Kidney capillary endothelial cell (primary cell): ENCODE data around the gene FGF3.

ENCODE experiments used
- DNase-seq: peaks from one replicate; pipeline ENCODE4 v3.0.0-alpha.2; 2018; ENCODE audit warnings: low spot score

FGF3 gene

GRCh38 chr11:69844396-69844795 is 25.2 kb upstream of the FGF3 start:
- no peak for DNase-seq

GRCh38 chr11:69843529-69843921 is 24.3 kb upstream of the FGF3 start:
- DNase-seq, result no peak

- DNase-seq, result no peak
Observed at GRCh38 chr11:69842746-69843528, 23.7 kb upstream of the FGF3 start.

- no peak for DNase-seq
Observed at GRCh38 chr11:69841859-69842698, 22.9 kb upstream of the FGF3 start.

GRCh38 chr11:69841170-69841858 is 22.1 kb upstream of the FGF3 start:
- no peak for DNase-seq

- no peak for DNase-seq
Observed at GRCh38 chr11:69840371-69841169, 21.4 kb upstream of the FGF3 start.

GRCh38 chr11:69839516-69839915 is 20.3 kb upstream of the FGF3 start:
- DNase-seq, result no peak

GRCh38 chr11:69837791-69838190 is 18.6 kb upstream of the FGF3 start:
- no peak for DNase-seq

GRCh38 chr11:69836401-69836800 is 17.2 kb upstream of the FGF3 start:
- no peak for DNase-seq

GRCh38 chr11:69834811-69835800 is 15.9 kb upstream of the FGF3 start:
- no peak for DNase-seq

GRCh38 chr11:69834251-69834650 is 15.0 kb upstream of the FGF3 start:
- no peak for DNase-seq

- DNase-seq, result no peak
Observed at GRCh38 chr11:69832561-69833413, 13.6 kb upstream of the FGF3 start.

GRCh38 chr11:69831985-69832384 is 12.8 kb upstream of the FGF3 start:
- DNase-seq, result no peak

- DNase-seq, result no peak
Observed at GRCh38 chr11:69830086-69830485, 10.9 kb upstream of the FGF3 start.

GRCh38 chr11:69828971-69829344 is 9.7 kb upstream of the FGF3 start:
- no peak for DNase-seq

GRCh38 chr11:69828276-69828970 is 9.2 kb upstream of the FGF3 start:
- no peak for DNase-seq

GRCh38 chr11:69826773-69827172 is 7.6 kb upstream of the FGF3 start:
- DNase-seq, result no peak

GRCh38 chr11:69825941-69826340 is 6.7 kb upstream of the FGF3 start:
- DNase-seq, result no peak
